ENCODE results near the gene KLHL35. TPM values are rescaled to one million over a fixed set of nuclear protein-coding genes. Genes with fewer than 3 reads are reported as not detected.

The KLHL35 gene
- total RNA-seq, 1 experiment from 2014 or later, result 1.3 TPM

GRCh38 chr11:75468534-75469340, 35.7 kb upstream of the KLHL35 start:
- peaks cover 67% of the 10 kb centered on the region for H3K27me3 Mint-ChIP-seq (ENCODE audit: unreplicated experiment)
- DNase-seq, result no peak
- no peak overlapping the region for H3K27ac Mint-ChIP-seq (ENCODE audit: unreplicated experiment)
- BruUV-seq (replicated peaks), result no TSS peak
- H3K4me1 Mint-ChIP-seq (ENCODE audit: low read depth, unreplicated experiment), result peaks cover 10% of the 10 kb centered on the region
- CTCF ChIA-PET, result interaction anchor here (0.7 kb wide), 2 partner anchors 10 to 32 kb away, joined by 4 read pairs; no protein-coding TSS in a partner anchor
- H3K9me3 Mint-ChIP-seq (ENCODE audit: low read depth, unreplicated experiment), result no peaks in the 10 kb centered on the region
- no peak for TF ChIP-seq CTCF (IDR thresholded peaks at IDR 0.05; ENCODE audit: unreplicated experiment)
- H3K4me3 Mint-ChIP-seq (ENCODE audit: low read depth, unreplicated experiment), result no peak overlapping the region
- intact Hi-C loops (cut with micrococcal nuclease; ENCODE audit: unreplicated experiment), result no loop called here
- H3K36me3 Mint-ChIP-seq (ENCODE audit: insufficient read depth, unreplicated experiment), result no peaks in the 10 kb centered on the region

GRCh38 chr11:75467881-75468280, 34.9 kb upstream of the KLHL35 start:
- no peaks in the 10 kb centered on the region for H3K36me3 Mint-ChIP-seq (ENCODE audit: insufficient read depth, unreplicated experiment)
- CTCF ChIA-PET, result interaction anchor here (0.7 kb wide), 1 partner anchor 31 kb away, joined by 4 read pairs; no protein-coding TSS in a partner anchor
- H3K4me1 Mint-ChIP-seq (ENCODE audit: low read depth, unreplicated experiment), result peaks cover 10% of the 10 kb centered on the region
- no TSS peak for BruUV-seq (replicated peaks)
- peaks cover 59% of the 10 kb centered on the region for H3K27me3 Mint-ChIP-seq (ENCODE audit: unreplicated experiment)
- no peak overlapping the region for H3K4me3 Mint-ChIP-seq (ENCODE audit: low read depth, unreplicated experiment)
- H3K9me3 Mint-ChIP-seq (ENCODE audit: low read depth, unreplicated experiment), result no peaks in the 10 kb centered on the region
- intact Hi-C loops (cut with micrococcal nuclease; ENCODE audit: unreplicated experiment), result no loop called here
- DNase-seq, result no peak
- TF ChIP-seq CTCF (IDR thresholded peaks at IDR 0.05; ENCODE audit: unreplicated experiment), result no peak
- no peak overlapping the region for H3K27ac Mint-ChIP-seq (ENCODE audit: unreplicated experiment)

- H3K4me3 Mint-ChIP-seq (ENCODE audit: low read depth, unreplicated experiment), result no peak overlapping the region
- no peaks in the 10 kb centered on the region for H3K9me3 Mint-ChIP-seq (ENCODE audit: low read depth, unreplicated experiment)
- TF ChIP-seq CTCF (IDR thresholded peaks at IDR 0.05; ENCODE audit: unreplicated experiment), result no peak
- H3K36me3 Mint-ChIP-seq (ENCODE audit: insufficient read depth, unreplicated experiment), result no peaks in the 10 kb centered on the region
- CTCF ChIA-PET, result no interaction called here
- no TSS peak for BruUV-seq (replicated peaks)
- H3K4me1 Mint-ChIP-seq (ENCODE audit: low read depth, unreplicated experiment), result peaks cover 10% of the 10 kb centered on the region
- H3K27ac Mint-ChIP-seq (ENCODE audit: unreplicated experiment), result no peak overlapping the region
- no peak for DNase-seq
- intact Hi-C loops (cut with micrococcal nuclease; ENCODE audit: unreplicated experiment), result no loop called here
- peaks cover 53% of the 10 kb centered on the region for H3K27me3 Mint-ChIP-seq (ENCODE audit: unreplicated experiment)
These were observed 34.3 kb upstream of the KLHL35 start for GRCh38 chr11:75467311-75467710.

- no peak overlapping the region for H3K27ac Mint-ChIP-seq (ENCODE audit: unreplicated experiment)
- H3K4me3 Mint-ChIP-seq (ENCODE audit: low read depth, unreplicated experiment), result no peak overlapping the region
- BruUV-seq (replicated peaks), result no TSS peak
These were observed 32.9 kb upstream of the KLHL35 start for GRCh38 chr11:75465701-75466531.

More at GRCh38 chr11:75465701-75466531, 32.9 kb upstream of the KLHL35 start:
- Mint-ChIP-seq H3K9me3 (ENCODE audit: low read depth, unreplicated experiment) (no peaks in the 10 kb centered on the region), H3K4me1 (ENCODE audit: low read depth, unreplicated experiment) (peaks cover 10% of the 10 kb centered on the region), H3K36me3 (ENCODE audit: insufficient read depth, unreplicated experiment) (no peaks in the 10 kb centered on the region), H3K27me3 (ENCODE audit: unreplicated experiment) (peaks cover 42% of the 10 kb centered on the region)
- no peak for TF ChIP-seq CTCF (IDR thresholded peaks at IDR 0.05; ENCODE audit: unreplicated experiment)
- CTCF ChIA-PET, result no interaction called here
- intact Hi-C loops (cut with micrococcal nuclease; ENCODE audit: unreplicated experiment), result no loop called here
- DNase-seq, result no peak

All from Calu3 (cell line).